Naive thymus-derived CD4-positive, alpha-beta T cell (primary cell): ENCODE data around the gene ITK. TPM values are rescaled to one million over a fixed set of nuclear protein-coding genes. Genes with fewer than 3 reads are reported as not detected.

ENCODE experiments used
- ATAC-seq: fragments of 150-1000 bp; cut with Tn5 transposase; 2 replicates; pipeline ENCODE4 v1.10.0; 2021; ENCODE audit warnings: mild to moderate bottlenecking, moderate library complexity
- CTCF ChIA-PET: fragments of 350-600 bp; sonication (Branson Sonifier 250); formaldehyde crosslinking; loops from one replicate; lab custom pipeline; 2021; ENCODE audit warnings: antibody characterized with exemption; lab: Charles Lee
- POLR2A ChIA-PET: fragments of 350-600 bp; sonication (Branson Sonifier 250); formaldehyde crosslinking; loops from one replicate; lab custom pipeline; 2021; ENCODE audit warnings: antibody characterized with exemption, inconsistent platforms; lab: Charles Lee
- DNase-seq, 9 donors: peaks; one replicate each; pipeline versions ENCODE4 v3.0.0 to v3.0.0-alpha.2; 2020 to 2022; ENCODE audit warnings: mixed read lengths in 1 of 9
- H3K27ac ChIP-seq: one replicate; pipeline ENCODE4 v1.7.0; 2013; ENCODE audit warnings: mild to moderate bottlenecking, low read depth, low read length, moderate library complexity
- H3K27me3 ChIP-seq, 2 donors: one replicate each; pipeline ENCODE4 v1.7.0; 2013; ENCODE audit warnings: low read length in 2 of 2, mild to moderate bottlenecking in 2 of 2, moderate library complexity in 2 of 2; ENCODE audit not compliant: control insufficient read depth in 2 of 2, insufficient read depth in 2 of 2
- H3K36me3 ChIP-seq, 3 experiments: 1 replicate in 2 of 3; 2 replicates in 1 of 3; pipeline ENCODE4 v1.7.0; 2013; ENCODE audit warnings: low read length in 3 of 3, mild to moderate bottlenecking in 3 of 3, moderate library complexity in 1 of 3; ENCODE audit not compliant: insufficient read depth in 3 of 3, control insufficient read depth in 2 of 3
- H3K4me1 ChIP-seq, 2 donors: one replicate each; pipeline ENCODE4 v1.7.0; 2013; ENCODE audit warnings: low read length in 2 of 2, mild to moderate bottlenecking in 2 of 2, moderate library complexity in 1 of 2; ENCODE audit not compliant: control insufficient read depth in 2 of 2, insufficient read depth in 2 of 2
- H3K4me3 ChIP-seq: 2 replicates; pipeline ENCODE4 v1.7.0; 2013; ENCODE audit warnings: mild to moderate bottlenecking, low read length
- H3K9me3 ChIP-seq, 3 experiments: 1 replicate in 2 of 3; 2 replicates in 1 of 3; pipeline ENCODE4 v1.7.0; 2013; ENCODE audit warnings: low read length in 3 of 3; ENCODE audit not compliant: control insufficient read depth in 2 of 3
- H3K27ac Mint-ChIP-seq, 9 donors: one replicate each; pipeline ENCODE4 v1.8.0; 2020 to 2022; ENCODE audit warnings: mixed read lengths in 9 of 9, mild to moderate bottlenecking in 8 of 9, moderate library complexity in 5 of 9, inconsistent platforms in 2 of 9
- H3K27me3 Mint-ChIP-seq, 5 donors: one replicate each; pipeline ENCODE4 v1.8.0; 2021 to 2022; ENCODE audit warnings: mixed read lengths in 5 of 5, mild to moderate bottlenecking in 1 of 5
- H3K36me3 Mint-ChIP-seq, 5 donors: one replicate each; pipeline ENCODE4 v1.8.0; 2020 to 2022; ENCODE audit warnings: mixed read lengths in 5 of 5, mild to moderate bottlenecking in 3 of 5, inconsistent platforms in 1 of 5
- H3K4me1 Mint-ChIP-seq, 7 donors: one replicate each; pipeline ENCODE4 v1.8.0; 2020 to 2022; ENCODE audit warnings: mixed read lengths in 7 of 7, mild to moderate bottlenecking in 3 of 7, inconsistent platforms in 1 of 7
- H3K4me3 Mint-ChIP-seq, 10 donors: one replicate each; pipeline ENCODE4 v1.8.0; 2020 to 2022; ENCODE audit warnings: mild to moderate bottlenecking in 10 of 10, mixed read lengths in 10 of 10, moderate library complexity in 6 of 10, inconsistent platforms in 2 of 10
- H3K9me3 Mint-ChIP-seq, 11 donors: one replicate each; pipeline ENCODE4 v1.8.0; 2020 to 2022; ENCODE audit warnings: mixed read lengths in 11 of 11, mild to moderate bottlenecking in 4 of 11, inconsistent platforms in 1 of 11, moderate library complexity in 1 of 11
- intact Hi-C, 2 donors: fragments of 100-400 bp; cut with micrococcal nuclease; formaldehyde crosslinking; loops; one replicate each; pipeline ENCODE4 v1.15.1; 2023
- polyA plus RNA-seq, 2 donors: library from polyadenylated mRNA; unstranded; fragments of 300-500 nt; fragmentation: Illumina TruSeq; gene quantifications; one replicate each; pipeline ENCODE4 v1.2.3, GENCODE V29; 2021
- total RNA-seq, 6 experiments: library from RNA in 5 of 6; stranded (reverse) in 5 of 6; gene quantifications; 1 replicate in 5 of 6; 2 replicates in 1 of 6; pipeline ENCODE4 v1.2.3 and lab custom pipeline; 2021 to 2026

Gene ITK
- total and polyA plus RNA-seq, 7 experiments from 2014 or later: 183 to 481 (median 294) TPM

DNA sequence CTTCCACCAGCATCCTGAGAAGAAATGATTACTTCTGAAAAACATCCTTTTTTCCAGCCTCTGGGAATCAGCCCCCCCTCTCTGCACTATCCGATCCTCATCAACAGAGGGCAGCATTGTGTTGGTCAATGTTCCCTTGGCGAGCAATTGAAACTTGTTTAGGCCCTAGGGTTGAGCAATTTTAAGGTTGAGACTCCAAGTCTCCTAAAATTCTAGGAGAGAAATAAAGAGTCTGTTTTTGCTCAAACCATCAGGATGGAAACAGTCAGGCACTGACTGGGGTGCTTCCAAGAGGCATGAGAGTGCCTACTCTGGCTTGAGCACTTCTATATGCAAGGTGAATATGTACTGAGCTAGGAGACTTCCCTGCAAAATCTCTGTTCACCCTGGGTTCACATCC, 72.9 kb downstream of the ITK start:
- DNase-seq (no peak), ATAC-seq (peak; percentile 44)
- Mint-ChIP-seq H3K36me3 (peaks cover 17 to 87% (median 73%) of the 10 kb centered on the region in 5 donors), H3K27me3 (no peaks in the 10 kb centered on the region), H3K4me1 (peaks cover 64 to 99% (median 94%) of the 10 kb centered on the region in 7 donors), H3K9me3 (peaks cover 0 to 10% (median 0%) of the 10 kb centered on the region in 11 donors), H3K4me3 (peak overlapping the region; percentile 62 to 79 (median 72)), H3K27ac (peak overlapping the region; percentile 86 to 98 (median 96))
- Histone ChIP-seq H3K36me3 (peaks cover 34 to 54% (median 41%) of the 10 kb centered on the region in 3 experiments), H3K4me3 (peak overlapping the region; percentile 31), H3K27me3 (no peaks in the 10 kb centered on the region), H3K4me1 (peaks cover 93 to 97% of the 10 kb centered on the region in 2 donors), H3K27ac (peak overlapping the region; percentile 66), H3K9me3 (no peaks in the 10 kb centered on the region)
- CTCF ChIA-PET: interaction anchor here (0.7 to 2.8 kb wide), 20 partner anchors 12 to 111 kb away, joined by 3 to 25 read pairs (median 4); partner anchors contain the start of genes CYFIP2 and MED7
- intact Hi-C loops: loop anchor here (1.0 to 10.0 kb wide), 15 partner anchors 10 to 229 kb away; partner anchors contain the start of gene ITK (in 2 of the 2)
- POLR2A ChIA-PET: interaction anchor here (0.6 to 14.8 kb wide), 22 partner anchors 9 to 110 kb away, joined by 3 to 200 read pairs (median 8); partner anchors contain the start of genes CYFIP2, ITK and MED7

- peaks cover 8 to 25% (median 9%) of the 10 kb centered on the region in 3 experiments for H3K36me3 ChIP-seq
- peaks cover 0 to 10% (median 0%) of the 10 kb centered on the region in 11 donors for H3K9me3 Mint-ChIP-seq
- H3K36me3 Mint-ChIP-seq: peaks cover 12 to 46% (median 31%) of the 10 kb centered on the region in 5 donors
- intact Hi-C loops: loop anchor here in 1 of 2 donors (10.0 kb wide), 1 partner anchor 234 kb away; no protein-coding TSS in a partner anchor
- H3K27me3 Mint-ChIP-seq: no peaks in the 10 kb centered on the region
- H3K4me1 Mint-ChIP-seq: peaks cover 55 to 88% (median 83%) of the 10 kb centered on the region in 7 donors
- peaks cover 52 to 70% of the 10 kb centered on the region in 2 donors for H3K4me1 ChIP-seq
- H3K4me3 Mint-ChIP-seq: peak overlapping the region in 4 of 10 donors; percentile 39 to 81 (median 67)
- no peak for ATAC-seq
- DNase-seq: no peak
- peak overlapping the region; percentile 66 for H3K27ac ChIP-seq
- H3K4me3 ChIP-seq: no peak overlapping the region
- H3K27me3 ChIP-seq: no peaks in the 10 kb centered on the region
- peak overlapping the region in 8 of 9 donors; percentile 46 to 98 (median 92) for H3K27ac Mint-ChIP-seq
- no peaks in the 10 kb centered on the region for H3K9me3 ChIP-seq
- CTCF ChIA-PET: interaction anchor here (0.7 to 1.2 kb wide), 2 partner anchors 13 to 45 kb away, joined by 3 to 4 read pairs; no protein-coding TSS in a partner anchor
- POLR2A ChIA-PET: interaction anchor here (0.7 to 14.8 kb wide), 11 partner anchors 5 to 344 kb away, joined by 3 to 200 read pairs (median 3); partner anchors contain the start of gene CYFIP2
These were observed 77.8 kb downstream of the ITK start for GRCh38 chr5:157258450-157258849.

GRCh38 chr5:157259699-157260098, 79.1 kb downstream of the ITK start:
- ATAC-seq (no peak), DNase-seq (no peak)
- H3K27ac Mint-ChIP-seq: peak overlapping the region; percentile 0 to 98 (median 58)
- ChIA-PET POLR2A (interaction anchor here (0.5 to 14.7 kb wide), 6 partner anchors 8 to 117 kb away, joined by 3 to 200 read pairs (median 5); partner anchors contain the start of gene MED7), CTCF (interaction anchor here (1.0 to 2.1 kb wide), 2 partner anchors 10 to 111 kb away, joined by 3 to 8 read pairs; no protein-coding TSS in a partner anchor)
- H3K27me3 Mint-ChIP-seq: no peaks in the 10 kb centered on the region
- H3K36me3 ChIP-seq: peaks cover 0 to 12% (median 0%) of the 10 kb centered on the region in 3 experiments
- peak overlapping the region in 4 of 10 donors; percentile 6 to 32 (median 20) for H3K4me3 Mint-ChIP-seq
- H3K4me1 Mint-ChIP-seq: peaks cover 54 to 88% (median 83%) of the 10 kb centered on the region in 7 donors
- H3K4me3 ChIP-seq: no peak overlapping the region
- H3K27ac ChIP-seq: no peak overlapping the region
- no peaks in the 10 kb centered on the region for H3K27me3 ChIP-seq
- H3K9me3 ChIP-seq: no peaks in the 10 kb centered on the region
- intact Hi-C loops: loop anchor here (10.0 kb wide), 2 partner anchors 235 to 1945 kb away; partner anchors contain the start of gene RNF145 (in 1 of the 2)
- H3K36me3 Mint-ChIP-seq: peaks cover 8 to 36% (median 19%) of the 10 kb centered on the region in 5 donors
- peaks cover 0 to 10% (median 0%) of the 10 kb centered on the region in 11 donors for H3K9me3 Mint-ChIP-seq
- H3K4me1 ChIP-seq: peaks cover 41 to 70% of the 10 kb centered on the region in 2 donors

- H3K4me1 Mint-ChIP-seq: peaks cover 46 to 75% (median 71%) of the 10 kb centered on the region in 7 donors
- CTCF ChIA-PET: interaction anchor here (0.9 to 6.0 kb wide), 4 partner anchors 8 to 49 kb away, joined by 3 to 25 read pairs (median 3); no protein-coding TSS in a partner anchor
- peak overlapping the region; percentile 37 to 99 (median 95) for H3K4me3 Mint-ChIP-seq
- peaks cover 0 to 29% (median 6%) of the 10 kb centered on the region in 5 donors for H3K36me3 Mint-ChIP-seq
- no peaks in the 10 kb centered on the region for H3K27me3 Mint-ChIP-seq
- H3K36me3 ChIP-seq: no peaks in the 10 kb centered on the region
- H3K9me3 Mint-ChIP-seq: peaks cover 0 to 2% (median 0%) of the 10 kb centered on the region in 11 donors
- intact Hi-C loops: loop anchor here in 1 of 2 donors (10.0 kb wide), 1 partner anchor 1941 kb away; the partner anchor contains the start of gene RNF145
- peak overlapping the region; percentile 34 for H3K27ac ChIP-seq
- no peak overlapping the region for H3K4me3 ChIP-seq
- no peaks in the 10 kb centered on the region for H3K9me3 ChIP-seq
- H3K27me3 ChIP-seq: no peaks in the 10 kb centered on the region
- peak overlapping the region; percentile 36 to 98 (median 76) for H3K27ac Mint-ChIP-seq
- POLR2A ChIA-PET: interaction anchor here (0.6 to 14.7 kb wide), 7 partner anchors 9 to 121 kb away, joined by 3 to 200 read pairs (median 11); partner anchors contain the start of gene MED7
- H3K4me1 ChIP-seq: peaks cover 26 to 53% of the 10 kb centered on the region in 2 donors
- DNase-seq (no peak), ATAC-seq (no peak)
These were observed 83.0 kb downstream of the ITK start for GRCh38 chr5:157263496-157264090.

- H3K4me3 ChIP-seq: peak within 1 kb of the TSS; percentile 83
These were observed 85.2 kb downstream of the ITK start, which contains the start of gene CYFIP2 for GRCh38 chr5:157265714-157266285. CYFIP2 (plus strand) TSS chr5:157266123; CDS start chr5:157285362, 19,239 bp downstream.

More at GRCh38 chr5:157265714-157266285, 85.2 kb downstream of the ITK start, which contains the start of gene CYFIP2:
- H3K36me3 Mint-ChIP-seq: peaks cover 0 to 42% (median 15%) of the 10 kb centered on the region in 5 donors
- peaks cover 51 to 76% (median 72%) of the 10 kb centered on the region in 7 donors for H3K4me1 Mint-ChIP-seq
- POLR2A ChIA-PET: interaction anchor here (0.7 to 14.7 kb wide), 15 partner anchors 8 to 123 kb away, joined by 3 to 200 read pairs (median 5); partner anchors contain the start of gene MED7
- H3K27me3 ChIP-seq: no peaks in the 10 kb centered on the region
- peaks cover 41 to 57% of the 10 kb centered on the region in 2 donors for H3K4me1 ChIP-seq
- no peaks in the 10 kb centered on the region for H3K27me3 Mint-ChIP-seq
- peak within 1 kb of the TSS; percentile 95 to 99 (median 97) for H3K4me3 Mint-ChIP-seq
- intact Hi-C loops: loop anchor here (1.0 to 10.0 kb wide), 9 partner anchors 8 to 1939 kb away; partner anchors contain the start of genes LSM11 (in 1 of the 2), MED7 (in 1 of the 2) and RNF145 (in 1 of the 2)
- no peaks in the 10 kb centered on the region for H3K9me3 Mint-ChIP-seq
- no peaks in the 10 kb centered on the region for H3K36me3 ChIP-seq
- DNase-seq (peak; percentile 68 to 85 (median 84)), ATAC-seq (peak; percentile 94)
- H3K9me3 ChIP-seq: no peaks in the 10 kb centered on the region
- CTCF ChIA-PET: interaction anchor here (1.1 to 6.0 kb wide), 2 partner anchors 12 to 38 kb away, joined by 4 to 25 read pairs; no protein-coding TSS in a partner anchor
- H3K27ac Mint-ChIP-seq: peak within 1 kb of the TSS; percentile 95 to 99 (median 98)
- peak within 1 kb of the TSS; percentile 84 for H3K27ac ChIP-seq
